ENCODE data around the gene GID8.

DNA sequence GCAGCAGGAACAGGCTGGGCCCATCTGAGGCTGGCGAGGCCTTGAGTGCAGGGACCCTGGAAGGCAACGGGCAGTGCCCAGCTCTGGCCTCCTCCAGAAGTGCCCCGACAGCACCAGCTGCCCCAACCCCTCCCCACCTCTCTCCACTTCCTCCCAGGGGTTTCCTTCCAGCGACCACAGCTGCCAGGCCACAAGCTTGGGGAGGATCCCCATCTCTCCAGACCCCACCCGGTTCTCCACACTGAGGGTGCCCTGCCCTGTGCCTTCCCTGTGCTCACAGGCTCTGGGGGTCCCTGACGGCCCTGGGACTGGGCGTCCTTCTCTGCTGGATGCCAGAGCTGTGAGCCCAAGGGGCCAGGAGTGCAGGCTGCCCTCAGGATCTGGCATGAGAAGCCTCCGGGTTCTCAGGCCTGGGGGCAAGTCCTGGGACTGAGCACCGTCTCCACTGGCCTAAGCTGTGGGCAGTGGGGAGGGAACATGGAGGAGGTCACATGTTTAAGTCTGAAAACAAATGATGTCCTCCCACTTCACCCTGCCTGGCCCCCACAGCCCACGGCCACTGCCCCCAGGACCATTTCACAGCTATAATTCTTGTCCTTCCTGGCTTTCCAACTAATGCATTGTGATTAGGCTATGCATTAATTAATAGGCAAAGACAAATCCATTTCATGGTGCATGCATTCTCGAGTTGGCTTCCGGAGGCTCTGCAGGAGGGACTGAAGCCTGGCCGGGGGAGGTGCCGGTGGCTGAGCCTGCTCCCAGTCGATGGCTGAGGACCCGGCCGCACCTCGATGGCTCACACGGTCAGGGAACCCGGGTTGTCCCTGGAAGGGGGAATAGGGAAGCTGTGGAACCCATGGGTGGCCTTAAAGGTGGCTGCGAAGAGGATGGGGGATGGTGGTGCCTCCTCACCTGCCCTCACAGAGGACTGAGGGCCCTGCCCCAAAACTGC lies 44.5 kb downstream of the GID8 start:
- TF ChIP-seq, protein P1, sequence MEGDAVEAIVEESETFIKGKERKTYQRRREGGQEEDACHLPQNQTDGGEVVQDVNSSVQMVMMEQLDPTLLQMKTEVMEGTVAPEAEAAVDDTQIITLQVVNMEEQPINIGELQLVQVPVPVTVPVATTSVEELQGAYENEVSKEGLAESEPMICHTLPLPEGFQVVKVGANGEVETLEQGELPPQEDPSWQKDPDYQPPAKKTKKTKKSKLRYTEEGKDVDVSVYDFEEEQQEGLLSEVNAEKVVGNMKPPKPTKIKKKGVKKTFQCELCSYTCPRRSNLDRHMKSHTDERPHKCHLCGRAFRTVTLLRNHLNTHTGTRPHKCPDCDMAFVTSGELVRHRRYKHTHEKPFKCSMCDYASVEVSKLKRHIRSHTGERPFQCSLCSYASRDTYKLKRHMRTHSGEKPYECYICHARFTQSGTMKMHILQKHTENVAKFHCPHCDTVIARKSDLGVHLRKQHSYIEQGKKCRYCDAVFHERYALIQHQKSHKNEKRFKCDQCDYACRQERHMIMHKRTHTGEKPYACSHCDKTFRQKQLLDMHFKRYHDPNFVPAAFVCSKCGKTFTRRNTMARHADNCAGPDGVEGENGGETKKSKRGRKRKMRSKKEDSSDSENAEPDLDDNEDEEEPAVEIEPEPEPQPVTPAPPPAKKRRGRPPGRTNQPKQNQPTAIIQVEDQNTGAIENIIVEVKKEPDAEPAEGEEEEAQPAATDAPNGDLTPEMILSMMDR (IDR thresholded peaks at IDR 0.05) = no peak
- TF ChIP-seq POLR2A (IDR thresholded peaks at IDR 0.05) (no peak), EP300 (IDR thresholded peaks at IDR 0.05) (no peak)
